AG04449 (cell line): ENCODE data around the gene DPP9.
A peak's percentile ranks its signal among the peaks of the same experiment; 100 is the strongest.

Source experiments
- CTCF ChIA-PET: fragments of 350-600 bp; formaldehyde crosslinking; extraction: SDS; loops from one replicate; lab custom pipeline; 2021; ENCODE audit warnings: antibody characterized with exemption; lab: Yijun Ruan, JAX
- POLR2A ChIA-PET: fragments of 400-600, 350-600 bp; formaldehyde crosslinking; extraction: SDS; loops from one replicate; lab custom pipeline; 2020; ENCODE audit warnings: antibody characterized with exemption, inconsistent platforms; lab: Yijun Ruan, JAX
- DNase-seq: peaks from one replicate; pipeline ENCODE4 v3.0.0-alpha.2; 2010; ENCODE audit warnings: low read depth, low spot score
- H3K4me3 ChIP-seq: 2 replicates; pipeline ENCODE4 v1.5.1; 2011; ENCODE audit warnings: low read depth, mild to moderate bottlenecking, control low read depth, low read length
- TF ChIP-seq, protein P1 (sequence below): IDR thresholded peaks from one replicate; pipeline ENCODE4 v1.5.1; 2011; ENCODE audit warnings: mild to moderate bottlenecking, moderate library complexity, low read length, control low read depth, inconsistent platforms; ENCODE audit not compliant: insufficient read depth; ENCODE audit errors: missing control alignments

Gene DPP9

DNA sequence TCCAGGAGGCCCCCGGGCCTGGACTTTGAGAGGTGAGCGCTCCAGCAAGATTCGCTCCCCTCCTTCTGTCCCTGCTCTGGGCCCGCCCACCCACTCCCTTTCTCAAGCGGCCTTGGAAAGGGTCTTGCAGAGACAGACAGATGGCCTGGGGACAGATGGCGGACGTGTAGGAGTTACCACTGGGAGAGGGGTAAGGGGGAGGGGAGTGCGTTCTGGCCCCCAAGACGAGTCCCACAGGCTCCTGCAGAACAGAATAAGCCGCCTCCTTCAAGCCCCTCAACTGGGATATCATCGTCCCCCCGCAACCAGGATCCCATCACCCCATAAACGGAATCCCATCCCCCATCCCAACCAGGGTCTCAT is 87.9 kb downstream of the DPP9 start:
- no peak for DNase-seq
- TF ChIP-seq, protein P1, sequence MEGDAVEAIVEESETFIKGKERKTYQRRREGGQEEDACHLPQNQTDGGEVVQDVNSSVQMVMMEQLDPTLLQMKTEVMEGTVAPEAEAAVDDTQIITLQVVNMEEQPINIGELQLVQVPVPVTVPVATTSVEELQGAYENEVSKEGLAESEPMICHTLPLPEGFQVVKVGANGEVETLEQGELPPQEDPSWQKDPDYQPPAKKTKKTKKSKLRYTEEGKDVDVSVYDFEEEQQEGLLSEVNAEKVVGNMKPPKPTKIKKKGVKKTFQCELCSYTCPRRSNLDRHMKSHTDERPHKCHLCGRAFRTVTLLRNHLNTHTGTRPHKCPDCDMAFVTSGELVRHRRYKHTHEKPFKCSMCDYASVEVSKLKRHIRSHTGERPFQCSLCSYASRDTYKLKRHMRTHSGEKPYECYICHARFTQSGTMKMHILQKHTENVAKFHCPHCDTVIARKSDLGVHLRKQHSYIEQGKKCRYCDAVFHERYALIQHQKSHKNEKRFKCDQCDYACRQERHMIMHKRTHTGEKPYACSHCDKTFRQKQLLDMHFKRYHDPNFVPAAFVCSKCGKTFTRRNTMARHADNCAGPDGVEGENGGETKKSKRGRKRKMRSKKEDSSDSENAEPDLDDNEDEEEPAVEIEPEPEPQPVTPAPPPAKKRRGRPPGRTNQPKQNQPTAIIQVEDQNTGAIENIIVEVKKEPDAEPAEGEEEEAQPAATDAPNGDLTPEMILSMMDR: no peak
- H3K4me3 ChIP-seq: peak overlapping the region; percentile 58
- POLR2A ChIA-PET: no interaction called here
- CTCF ChIA-PET: interaction anchor here (0.7 to 3.4 kb wide), 41 partner anchors 9 to 368 kb away, joined by 3 to 143 read pairs (median 9); partner anchors contain the start of genes HDGFL2, LRG1, MYDGF and PLIN4

- TF ChIP-seq, protein P1: peak; percentile 78
- no peak for DNase-seq
- H3K4me3 ChIP-seq: no peak overlapping the region
- ChIA-PET CTCF (interaction anchor here (0.9 to 3.7 kb wide), 22 partner anchors 10 to 179 kb away, joined by 3 to 57 read pairs (median 6); partner anchors contain the start of genes PLIN5 and SEMA6B), POLR2A (no interaction called here)
Measured at GRCh38 chr19:4633140-4633967, 90.3 kb downstream of the DPP9 start.
